Fibroblast of lung (primary cell): ENCODE data around the gene SYT4. TPM values are rescaled to one million over a fixed set of nuclear protein-coding genes. Genes with fewer than 3 reads are reported as not detected.
A peak's percentile ranks its signal among the peaks of the same experiment; 100 is the strongest.

Source experiments
- DNase-seq, 2 donors: peaks; one replicate each; pipeline versions ENCODE4 v3.0.0 to v3.0.0-alpha.2; 2010; ENCODE audit warnings: low read depth in 2 of 2
- H2AFZ ChIP-seq: 2 replicates; pipeline ENCODE4 v1.5.1; 2012; ENCODE audit warnings: low read length, control low read depth, inconsistent platforms
- H3K27ac ChIP-seq: 2 replicates; pipeline ENCODE4 v1.5.1; 2011; ENCODE audit warnings: low read length, control low read depth; ENCODE audit not compliant: insufficient read depth
- H3K27me3 ChIP-seq: 2 replicates; pipeline ENCODE4 v1.5.1; 2011; ENCODE audit warnings: mild to moderate bottlenecking, low read length; ENCODE audit not compliant: control insufficient read depth, insufficient read depth
- H3K36me3 ChIP-seq: 2 replicates; pipeline ENCODE4 v1.5.1; 2011; ENCODE audit warnings: low read length; ENCODE audit not compliant: control insufficient read depth, insufficient read depth
- H3K4me1 ChIP-seq: 2 replicates; pipeline ENCODE4 v1.5.1; 2011; ENCODE audit warnings: low read length; ENCODE audit not compliant: control insufficient read depth, insufficient read depth; ENCODE audit errors: extremely low read depth
- H3K4me2 ChIP-seq: 2 replicates; pipeline ENCODE4 v1.5.1; 2011; ENCODE audit warnings: low read length, control low read depth; ENCODE audit not compliant: insufficient read depth; ENCODE audit errors: extremely low read depth
- H3K4me3 ChIP-seq, 4 experiments: fragments of 200-600 bp in 1 of 4; sonication (generic) in 1 of 4; replicated peaks in 1 of 4; 2 replicates each; pipeline ENCODE4 v1.5.1; 2011 to 2016; ENCODE audit warnings: low read length in 4 of 4, low read depth in 3 of 4, mild to moderate bottlenecking in 3 of 4, control low read depth in 2 of 4, inconsistent platforms in 1 of 4, mixed read lengths in 1 of 4; ENCODE audit not compliant: insufficient read depth in 1 of 4; ENCODE audit errors: control extremely low read depth in 1 of 4
- H3K79me2 ChIP-seq: 2 replicates; pipeline ENCODE4 v1.5.1; 2012; ENCODE audit warnings: mild to moderate bottlenecking, low read length, inconsistent platforms; ENCODE audit not compliant: control insufficient read depth, insufficient read depth
- H3K9ac ChIP-seq: 2 replicates; pipeline ENCODE4 v1.5.1; 2011; ENCODE audit warnings: mild to moderate bottlenecking, low read length, control low read depth; ENCODE audit not compliant: insufficient read depth
- H3K9me3 ChIP-seq: 2 replicates; pipeline ENCODE4 v1.5.1; 2012; ENCODE audit warnings: low read depth, low read length; ENCODE audit not compliant: control insufficient read depth, insufficient read depth
- H4K20me1 ChIP-seq: 2 replicates; pipeline ENCODE4 v1.5.1; 2011; ENCODE audit warnings: low read length; ENCODE audit not compliant: control insufficient read depth, insufficient read depth; ENCODE audit errors: extremely low read depth
- CTCF ChIP-seq, 2 donors: IDR thresholded peaks in 1 of 2; conservative IDR thresholded peaks in 1 of 2; 1 replicate in 1 of 2; 2 replicates in 1 of 2; pipeline ENCODE4 v1.5.1; 2011 to 2012; ENCODE audit warnings: low read length in 2 of 2, control low read depth in 1 of 2, inconsistent platforms in 1 of 2, low read depth in 1 of 2, mild to moderate bottlenecking in 1 of 2
- EZH2 ChIP-seq: IDR thresholded peaks from 2 replicates; pipeline ENCODE4 v1.5.1; 2012; ENCODE audit warnings: low read length, control low read depth, mild to moderate bottlenecking; ENCODE audit errors: missing control alignments
- polyA minus RNA-seq: library from RNA; depleted of rRNA, polyadenylated mRNA; stranded (reverse); fragments of >200 nt; gene quantifications from 2 replicates; pipeline ENCODE4 v1.2.3, GENCODE V29; 2011; ENCODE audit warnings: low replicate concordance
- polyA plus RNA-seq, 2 donors: library from polyadenylated mRNA; depleted of rRNA in 1 of 2; stranded (reverse) in 1 of 2; unstranded in 1 of 2; fragments of >200 nt; gene quantifications; 2 replicates each; pipeline ENCODE4 v1.2.1, GENCODE V29; 2011 to 2012; ENCODE audit warnings: missing spikeins in 1 of 2
- total RNA-seq: library from RNA; depleted of rRNA; stranded (reverse); fragments of >200 nt; gene quantifications from 2 replicates; pipeline ENCODE4 v1.2.1, GENCODE V29; 2014

The SYT4 gene
- not detected in 2 replicates for total RNA-seq
- not detected in 2 replicates for polyA plus RNA-seq
- not detected in 2 replicates for polyA plus RNA-seq (2012)
- polyA minus RNA-seq, result not detected in 2 replicates

GRCh38 chr18:43277164-43277600 lies at the start of gene SYT4:
SYT4 (minus strand) TSS chr18:43277490; CDS start chr18:43277281, 209 bp downstream.
- no peaks in the 10 kb centered on the region for H3K36me3 ChIP-seq
- no peaks in the 10 kb centered on the region for H3K79me2 ChIP-seq
- H3K9me3 ChIP-seq, result no peaks in the 10 kb centered on the region
- no peaks in the 10 kb centered on the region for H4K20me1 ChIP-seq
- no peak within 1 kb of the TSS for H3K9ac ChIP-seq
- DNase-seq, result peak; percentile 68 to 72
- H3K4me2 ChIP-seq, result no peak within 1 kb of the TSS
- H3K27me3 ChIP-seq, result no peaks in the 10 kb centered on the region
- TF ChIP-seq EZH2 (no peak), CTCF (conservative IDR thresholded peaks at IDR 0.05 in 1 of 2, IDR thresholded peaks at IDR 0.05 in 1 of 2; ENCODE audit: low read depth in 1 of 2, low read length in 2 of 2) (peak in 1 of 2 donors; percentile 22)
- H2AFZ ChIP-seq, result no peak within 1 kb of the TSS
- H3K27ac ChIP-seq, result no peak within 1 kb of the TSS
- H3K4me3 ChIP-seq, result no peak within 1 kb of the TSS
- H3K4me1 ChIP-seq, result no peaks in the 10 kb centered on the region

- no peak overlapping the region for H3K27ac ChIP-seq
- no peaks in the 10 kb centered on the region for H3K36me3 ChIP-seq
- TF ChIP-seq CTCF (conservative IDR thresholded peaks at IDR 0.05 in 1 of 2, IDR thresholded peaks at IDR 0.05 in 1 of 2; ENCODE audit: low read depth in 1 of 2, low read length in 2 of 2), result no peak
- no peak for TF ChIP-seq EZH2
- H3K4me3 ChIP-seq, result no peak overlapping the region
- no peaks in the 10 kb centered on the region for H3K9me3 ChIP-seq
- H3K27me3 ChIP-seq, result no peaks in the 10 kb centered on the region
- H3K79me2 ChIP-seq, result no peaks in the 10 kb centered on the region
- H4K20me1 ChIP-seq, result no peaks in the 10 kb centered on the region
- no peak overlapping the region for H2AFZ ChIP-seq
- no peak overlapping the region for H3K9ac ChIP-seq
- no peak overlapping the region for H3K4me2 ChIP-seq
- DNase-seq, result no peak
- no peaks in the 10 kb centered on the region for H3K4me1 ChIP-seq
These were observed 44.8 kb upstream of the SYT4 start for GRCh38 chr18:43322132-43322531.

GRCh38 chr18:43314941-43315340 lies 37.7 kb upstream of the SYT4 start:
- Histone ChIP-seq H3K9me3 (no peaks in the 10 kb centered on the region), H3K27ac (no peak overlapping the region), H3K4me3 (no peak overlapping the region), H3K9ac (no peak overlapping the region), H3K27me3 (no peaks in the 10 kb centered on the region), H3K4me1 (no peaks in the 10 kb centered on the region), H3K79me2 (no peaks in the 10 kb centered on the region), H4K20me1 (no peaks in the 10 kb centered on the region), H3K4me2 (no peak overlapping the region), H2AFZ (no peak overlapping the region), H3K36me3 (no peaks in the 10 kb centered on the region)
- peak in 1 of 2 donors; percentile 40 for DNase-seq
- TF ChIP-seq CTCF (conservative IDR thresholded peaks at IDR 0.05 in 1 of 2, IDR thresholded peaks at IDR 0.05 in 1 of 2; ENCODE audit: low read depth in 1 of 2, low read length in 2 of 2), result no peak
